Epidermal melanocyte (primary cell): Measurements from ENCODE around the gene TRPM8.

ENCODE experiments used
- DNase-seq: peaks from one replicate; pipeline ENCODE4 v3.0.0; 2011; ENCODE audit warnings: low spot score; ENCODE audit not compliant: insufficient read length

Gene TRPM8

GRCh38 chr2:234044157-234044556, 127.0 kb downstream of the TRPM8 start:
- DNase-seq: no peak

GRCh38 chr2:234046521-234046920, 129.3 kb downstream of the TRPM8 start:
- no peak for DNase-seq

- no peak for DNase-seq
These were observed 130.2 kb downstream of the TRPM8 start for GRCh38 chr2:234047361-234047760.

- no peak for DNase-seq
These were observed 130.9 kb downstream of the TRPM8 start for GRCh38 chr2:234048049-234048448.

GRCh38 chr2:234050455-234051135, 133.4 kb downstream of the TRPM8 start, which contains the start of gene SPP2:
Gene SPP2, plus strand, starts transcription at chr2:234050702. Its CDS starts 85 bp downstream, at chr2:234050787.
- DNase-seq: no peak

GRCh38 chr2:234051374-234052070, 134.3 kb downstream of the TRPM8 start:
- no peak for DNase-seq

GRCh38 chr2:234058881-234059280, 141.7 kb downstream of the TRPM8 start:
- no peak for DNase-seq

GRCh38 chr2:234060236-234060635, 143.1 kb downstream of the TRPM8 start:
- DNase-seq: no peak

- DNase-seq: no peak
These were observed 144.6 kb downstream of the TRPM8 start for GRCh38 chr2:234061624-234062257.

GRCh38 chr2:234066587-234066986, 149.4 kb downstream of the TRPM8 start:
- no peak for DNase-seq
